Muscle layer of duodenum (tissue), 2 donors: ENCODE data around the gene ACVR1C.

Experiments used
- H3K27ac ChIP-seq: one replicate; pipeline ENCODE4 v1.7.0; 2013; ENCODE audit warnings: mild to moderate bottlenecking, low read length
- H3K27me3 ChIP-seq: one replicate; pipeline ENCODE4 v1.7.0; 2013; ENCODE audit warnings: low read depth, mild to moderate bottlenecking, control low read depth, low read length
- H3K36me3 ChIP-seq, 2 donors: one replicate each; pipeline ENCODE4 v1.7.0; 2013; ENCODE audit warnings: low read length in 2 of 2, control low read depth in 1 of 2, mild to moderate bottlenecking in 1 of 2; ENCODE audit not compliant: insufficient read depth in 2 of 2, control insufficient read depth in 1 of 2
- H3K4me1 ChIP-seq, 2 donors: one replicate each; pipeline ENCODE4 v1.7.0; 2013; ENCODE audit warnings: low read length in 2 of 2, mild to moderate bottlenecking in 2 of 2, control low read depth in 1 of 2, moderate library complexity in 1 of 2; ENCODE audit not compliant: insufficient read depth in 2 of 2, control insufficient read depth in 1 of 2
- H3K4me3 ChIP-seq, 2 donors: one replicate each; pipeline ENCODE4 v1.7.0; 2013; ENCODE audit warnings: low read length in 2 of 2, low read depth in 1 of 2, mild to moderate bottlenecking in 1 of 2
- H3K9me3 ChIP-seq, 2 donors: one replicate each; pipeline ENCODE4 v1.7.0; 2013; ENCODE audit warnings: low read length in 2 of 2, control low read depth in 1 of 2, mild to moderate bottlenecking in 1 of 2; ENCODE audit not compliant: control insufficient read depth in 1 of 2
- donor health status: healthy.

The ACVR1C gene

DNA sequence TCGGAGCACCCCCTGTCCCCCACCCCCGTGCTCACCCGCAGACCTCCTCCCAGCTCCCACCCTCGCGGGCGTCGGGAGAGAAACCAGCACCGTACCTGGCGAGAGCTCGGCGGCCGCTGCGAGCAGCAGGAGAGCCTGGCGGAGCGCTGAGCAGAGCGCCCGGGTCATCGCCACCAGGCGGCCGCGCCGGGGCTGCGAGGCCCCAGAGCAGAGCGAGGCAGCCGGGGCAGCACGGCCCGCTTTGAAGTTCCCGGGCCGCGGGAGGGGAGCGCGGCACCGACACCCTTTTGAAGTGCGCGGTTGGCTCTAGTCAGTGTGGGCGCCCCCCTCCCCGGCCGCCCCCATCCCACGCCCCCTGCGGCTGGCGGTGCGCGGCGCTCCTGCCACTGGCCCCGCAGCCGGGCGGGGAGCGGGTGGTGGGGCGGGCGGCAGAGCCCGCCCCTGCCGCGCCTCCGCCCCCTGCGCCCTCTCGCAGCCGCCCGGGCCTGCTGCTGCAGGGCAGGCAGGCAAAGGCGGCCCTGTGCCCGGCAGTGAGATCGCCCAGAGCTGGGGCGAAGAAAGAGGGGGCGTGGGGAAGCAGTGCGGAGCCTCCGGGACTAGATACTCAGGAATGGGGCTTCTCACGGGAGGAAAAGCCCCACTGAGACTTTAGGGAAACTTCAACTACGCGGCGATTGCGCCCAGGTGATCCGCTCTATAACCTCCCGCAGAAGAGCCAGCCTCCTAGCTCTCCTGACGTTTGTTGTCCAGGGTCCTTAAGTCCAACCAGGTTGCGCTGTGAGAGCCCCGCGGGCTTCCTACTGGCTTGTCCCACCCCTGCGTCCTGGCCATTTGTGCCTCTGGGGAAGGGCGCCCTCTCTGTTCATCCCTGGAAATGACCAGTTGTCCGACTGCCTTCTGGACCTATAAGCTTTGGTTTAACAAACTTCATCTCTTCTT, at the start of gene ACVR1C:
TSS of gene ACVR1C (minus strand) at position 388 of the 939 bp plus-strand sequence. CDS start at position 168, 220 bp downstream.
- no peaks in the 10 kb centered on the region for H3K36me3 ChIP-seq
- no peaks in the 10 kb centered on the region for H3K9me3 ChIP-seq
- H3K27ac ChIP-seq: peak within 1 kb of the TSS; percentile 26
- peaks cover 0 to 12% of the 10 kb centered on the region in 2 donors for H3K4me1 ChIP-seq
- peaks cover 5% of the 10 kb centered on the region for H3K27me3 ChIP-seq
- H3K4me3 ChIP-seq: peak within 1 kb of the TSS; percentile 72 to 75

DNA sequence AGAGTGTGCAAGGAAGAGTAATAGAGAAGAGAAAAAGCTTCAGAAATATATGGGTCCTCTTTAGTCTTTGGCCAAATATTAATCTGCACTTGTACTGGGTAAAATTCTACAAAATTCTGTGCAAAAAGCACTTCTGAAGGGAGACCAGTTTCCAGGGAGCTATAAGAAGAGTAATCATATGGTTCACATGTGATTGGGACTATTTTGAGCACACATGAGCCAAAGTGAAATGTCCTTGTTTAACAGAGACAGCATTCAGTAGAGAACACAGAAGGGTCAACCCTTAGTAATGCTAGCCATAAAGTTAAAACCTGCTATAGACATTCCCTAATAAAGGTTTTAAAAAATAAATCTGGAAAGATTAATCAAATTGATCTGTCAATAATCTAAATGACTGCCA, 49.3 kb upstream of the ACVR1C start:
- no peaks in the 10 kb centered on the region for H3K36me3 ChIP-seq
- H3K27ac ChIP-seq: no peak overlapping the region
- H3K4me3 ChIP-seq: no peak overlapping the region
- no peaks in the 10 kb centered on the region for H3K4me1 ChIP-seq
- no peaks in the 10 kb centered on the region for H3K27me3 ChIP-seq
- H3K9me3 ChIP-seq: no peaks in the 10 kb centered on the region

DNA sequence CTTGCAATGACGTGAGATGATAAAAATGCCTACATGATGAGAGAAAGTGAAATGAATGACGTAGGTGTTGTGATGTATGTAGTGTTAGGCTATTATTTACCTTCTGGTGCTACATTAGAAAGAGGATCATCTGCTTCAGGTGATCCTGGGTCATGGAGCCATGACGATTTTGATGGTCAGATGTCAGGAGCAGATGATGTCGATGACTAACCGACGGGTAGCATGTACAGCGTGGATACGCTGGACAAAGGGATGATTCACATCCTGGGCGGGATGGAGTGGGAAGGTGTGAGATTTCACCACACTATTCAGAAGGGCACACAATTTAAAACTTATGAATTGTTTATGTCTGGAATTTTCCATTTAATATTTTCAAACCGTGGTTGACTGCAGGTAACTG, 43.5 kb upstream of the ACVR1C start:
- no peaks in the 10 kb centered on the region for H3K9me3 ChIP-seq
- H3K27me3 ChIP-seq: no peaks in the 10 kb centered on the region
- no peaks in the 10 kb centered on the region for H3K36me3 ChIP-seq
- no peak overlapping the region for H3K27ac ChIP-seq
- H3K4me1 ChIP-seq: no peaks in the 10 kb centered on the region
- no peak overlapping the region for H3K4me3 ChIP-seq

DNA sequence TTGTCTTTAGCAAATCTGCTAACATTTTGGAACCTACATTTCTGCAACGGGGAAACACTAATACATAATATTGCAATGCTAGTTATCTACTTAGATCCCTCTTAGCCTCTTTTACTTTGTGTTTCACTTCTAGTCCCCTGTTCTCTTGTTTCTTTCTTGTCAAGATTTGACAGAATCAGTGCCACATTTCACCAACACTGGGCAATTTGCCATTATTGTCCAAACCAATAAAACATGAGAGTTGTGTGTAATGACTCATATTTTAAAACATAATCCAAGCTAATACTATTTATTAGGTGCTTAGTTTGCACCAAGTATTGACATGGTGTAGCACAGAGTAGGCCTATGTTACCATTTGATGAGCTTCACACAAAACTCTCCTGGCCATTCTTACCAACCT, 33.7 kb upstream of the ACVR1C start:
- no peaks in the 10 kb centered on the region for H3K4me1 ChIP-seq
- H3K4me3 ChIP-seq: no peak overlapping the region

DNA sequence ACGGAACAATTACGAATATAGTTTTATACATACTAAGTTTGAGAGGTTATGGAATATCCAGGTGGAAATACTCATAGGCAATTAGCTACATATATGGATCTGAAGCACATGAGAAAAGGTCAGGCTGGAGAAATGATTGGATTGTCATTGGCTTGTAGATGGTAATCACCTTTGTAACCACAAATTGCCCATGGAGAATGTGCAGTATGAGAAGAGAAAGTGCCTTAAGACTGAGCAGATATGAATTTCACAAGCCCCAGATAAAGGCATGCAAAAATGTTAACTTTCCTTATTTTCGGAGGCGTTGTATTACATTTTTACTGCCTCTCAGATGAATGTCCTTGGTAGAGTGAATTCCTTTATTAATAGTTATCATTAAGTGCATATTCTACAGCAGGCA, 33.1 kb upstream of the ACVR1C start:
- H3K36me3 ChIP-seq: no peaks in the 10 kb centered on the region
- no peaks in the 10 kb centered on the region for H3K27me3 ChIP-seq
- no peak overlapping the region for H3K4me3 ChIP-seq
- H3K27ac ChIP-seq: no peak overlapping the region
- no peaks in the 10 kb centered on the region for H3K9me3 ChIP-seq
- no peaks in the 10 kb centered on the region for H3K4me1 ChIP-seq

More for the DNA sequence above, 33.7 kb upstream of the ACVR1C start:
- Histone ChIP-seq H3K36me3 (no peaks in the 10 kb centered on the region), H3K9me3 (no peaks in the 10 kb centered on the region), H3K27me3 (no peaks in the 10 kb centered on the region), H3K27ac (no peak overlapping the region)

DNA sequence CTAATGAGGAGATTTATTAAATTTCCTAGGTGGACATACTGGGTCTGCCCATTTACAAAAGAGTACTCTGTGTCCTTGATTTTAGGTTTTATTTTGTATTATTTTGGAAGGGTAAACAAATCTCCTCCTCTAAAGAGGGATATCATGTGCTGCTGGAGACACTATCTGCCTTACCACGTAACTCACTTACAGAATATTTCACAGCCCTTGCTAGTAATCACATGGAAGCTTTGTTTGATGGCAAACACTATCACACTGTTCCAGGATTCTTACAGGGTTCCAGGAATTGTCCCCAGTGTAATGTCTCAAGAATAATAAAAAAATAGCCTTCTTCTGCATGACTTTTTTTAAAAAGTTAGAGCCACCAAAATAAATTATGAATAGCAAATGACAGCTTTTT, 29.2 kb upstream of the ACVR1C start:
- H3K27ac ChIP-seq: no peak overlapping the region
- H3K4me3 ChIP-seq: no peak overlapping the region
- no peaks in the 10 kb centered on the region for H3K4me1 ChIP-seq
- H3K27me3 ChIP-seq: no peaks in the 10 kb centered on the region
- no peaks in the 10 kb centered on the region for H3K36me3 ChIP-seq
- no peaks in the 10 kb centered on the region for H3K9me3 ChIP-seq

DNA sequence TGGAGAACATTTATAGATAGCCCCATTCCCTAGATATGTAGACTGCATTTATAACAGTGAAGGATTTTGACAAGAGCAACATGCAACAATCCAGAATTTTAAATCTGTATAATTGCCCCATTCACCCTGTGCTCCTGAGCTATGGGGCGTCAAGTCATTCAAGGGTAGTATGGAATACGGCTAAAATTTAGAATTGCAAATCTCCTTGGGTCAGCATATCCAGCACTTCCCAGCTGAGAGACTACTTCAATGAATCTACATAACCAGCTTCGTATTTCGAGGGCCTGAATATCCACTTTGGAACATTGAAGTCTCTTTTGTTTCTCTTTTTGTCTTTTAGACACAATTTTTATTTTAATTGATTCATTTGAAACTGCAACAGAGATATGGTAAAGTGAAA, 28.4 kb upstream of the ACVR1C start:
- Histone ChIP-seq H3K27ac (no peak overlapping the region), H3K4me3 (no peak overlapping the region), H3K27me3 (no peaks in the 10 kb centered on the region), H3K36me3 (no peaks in the 10 kb centered on the region), H3K9me3 (no peaks in the 10 kb centered on the region), H3K4me1 (no peaks in the 10 kb centered on the region)

DNA sequence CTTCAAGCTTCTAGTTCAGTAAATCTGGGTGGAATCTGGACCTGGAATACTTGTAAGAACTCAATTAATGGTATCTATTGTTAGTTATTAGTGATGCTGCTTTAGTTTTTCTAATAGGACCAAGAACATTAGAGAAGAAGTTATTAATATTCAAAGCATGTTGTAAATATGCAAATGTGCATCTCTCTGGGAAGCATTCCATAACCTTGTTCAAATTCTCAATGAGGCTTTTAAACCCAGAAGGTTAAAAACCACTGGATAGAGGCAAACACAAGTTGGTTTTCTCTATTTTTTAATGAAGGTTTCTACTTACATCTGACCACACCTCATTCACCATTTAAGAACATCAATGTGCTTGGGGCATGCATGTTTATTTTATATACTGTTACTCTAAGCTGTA, 16.1 kb upstream of the ACVR1C start:
- no peak overlapping the region for H3K27ac ChIP-seq
- H3K4me1 ChIP-seq: no peaks in the 10 kb centered on the region
- H3K27me3 ChIP-seq: no peaks in the 10 kb centered on the region
- no peaks in the 10 kb centered on the region for H3K36me3 ChIP-seq
- H3K4me3 ChIP-seq: no peak overlapping the region
- H3K9me3 ChIP-seq: no peaks in the 10 kb centered on the region

DNA sequence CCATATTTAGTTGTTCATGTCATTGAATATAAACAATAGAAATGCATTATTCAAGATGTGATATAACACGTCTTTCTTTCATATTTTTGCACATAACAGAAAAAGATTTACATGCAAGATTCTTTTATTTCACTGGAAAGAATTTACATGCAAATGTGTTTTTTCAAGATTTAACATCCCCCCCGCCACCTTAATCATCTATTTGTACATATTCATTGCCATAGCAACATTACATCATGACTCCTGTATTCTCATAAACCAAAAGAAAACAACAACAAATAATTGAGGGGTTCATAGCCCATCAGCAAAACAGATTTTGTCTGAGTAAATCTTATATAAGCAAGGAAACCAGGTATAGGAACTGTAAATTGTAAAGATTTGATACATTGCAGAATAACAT, 3.2 kb upstream of the ACVR1C start:
- no peak overlapping the region for H3K4me3 ChIP-seq
- H3K4me1 ChIP-seq: peaks cover 0 to 12% of the 10 kb centered on the region in 2 donors
- H3K9me3 ChIP-seq: no peaks in the 10 kb centered on the region
- no peak overlapping the region for H3K27ac ChIP-seq
- no peaks in the 10 kb centered on the region for H3K36me3 ChIP-seq
- H3K27me3 ChIP-seq: peaks cover 5% of the 10 kb centered on the region

DNA sequence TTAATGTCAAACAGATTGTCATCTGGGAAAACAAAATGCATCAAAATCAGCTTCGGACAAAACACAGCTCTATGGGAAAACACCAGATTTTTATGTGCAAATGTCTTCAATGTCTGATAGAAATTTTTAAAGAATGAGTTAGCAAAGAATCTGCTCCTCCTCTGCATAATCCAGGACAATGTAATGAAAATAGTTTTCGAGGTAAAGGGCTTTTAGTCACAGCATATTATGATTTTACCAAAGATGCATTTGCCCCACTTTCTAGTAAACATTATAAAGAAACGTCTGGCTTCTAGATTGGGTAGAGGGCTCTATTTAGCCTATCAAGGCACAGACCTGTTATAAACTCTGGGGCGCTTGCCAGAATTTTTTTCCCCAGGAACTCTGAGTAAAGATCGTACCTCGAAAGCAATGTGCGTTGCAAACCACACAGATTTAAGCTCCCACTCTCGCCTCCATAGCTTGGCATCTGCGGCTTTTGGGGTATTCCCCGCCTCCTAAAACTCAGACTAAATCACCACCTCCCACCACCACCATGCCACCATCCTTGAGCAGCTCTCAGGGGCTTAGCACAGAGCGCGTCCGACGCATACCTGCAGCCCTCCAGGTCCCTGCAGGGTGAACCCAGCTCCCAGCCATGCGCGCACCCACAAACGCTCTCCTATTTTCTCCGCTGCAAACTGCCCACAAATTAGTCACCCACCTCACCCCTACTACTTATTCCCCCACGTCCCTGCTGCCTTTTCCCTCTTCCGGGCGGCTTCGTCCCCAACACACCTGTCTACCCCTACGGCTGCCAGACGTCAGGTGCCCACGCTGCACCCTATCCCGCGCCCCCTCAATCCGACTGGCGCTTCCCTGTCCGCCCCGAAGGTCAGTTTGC, 829 bp downstream of the ACVR1C start:
- H3K9me3 ChIP-seq: peaks cover 0 to 1% of the 10 kb centered on the region in 2 donors
- peaks cover 0 to 12% of the 10 kb centered on the region in 2 donors for H3K4me1 ChIP-seq
- H3K27ac ChIP-seq: no peak overlapping the region
- no peaks in the 10 kb centered on the region for H3K36me3 ChIP-seq
- peaks cover 5% of the 10 kb centered on the region for H3K27me3 ChIP-seq
- H3K4me3 ChIP-seq: peak overlapping the region; percentile 52 to 75

DNA sequence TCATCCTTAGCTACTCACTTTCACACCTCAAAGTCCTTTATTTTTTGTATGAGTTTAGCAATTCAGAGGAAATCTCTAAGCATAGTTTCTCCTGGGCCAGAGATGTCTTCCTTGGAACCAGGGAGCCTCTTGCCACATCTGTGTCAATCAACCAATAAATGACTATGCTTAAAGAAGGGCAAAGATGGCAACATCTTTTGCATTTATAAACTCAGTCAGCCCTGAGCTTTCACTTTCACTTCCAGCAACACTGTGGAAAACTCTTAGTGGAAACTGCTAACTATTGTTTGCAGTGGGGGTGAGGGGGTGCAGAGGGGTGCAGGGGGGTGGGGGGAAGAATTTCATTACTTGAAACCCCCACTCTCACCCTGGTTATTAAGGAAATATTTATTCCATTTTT, 3.4 kb downstream of the ACVR1C start:
- H3K27ac ChIP-seq: no peak overlapping the region
- H3K4me1 ChIP-seq: peaks cover 0 to 12% of the 10 kb centered on the region in 2 donors
- H3K36me3 ChIP-seq: no peaks in the 10 kb centered on the region
- no peak overlapping the region for H3K4me3 ChIP-seq
- peaks cover 5% of the 10 kb centered on the region for H3K27me3 ChIP-seq
- H3K9me3 ChIP-seq: peaks cover 0 to 8% of the 10 kb centered on the region in 2 donors
